GM12872 (cell line): ENCODE data around the gene WDR73.

Experiments used
- TF ChIP-seq, protein P1 (sequence below): IDR thresholded peaks from 3 replicates; pipeline ENCODE4 v1.5.1; 2011; ENCODE audit warnings: low read depth, mild to moderate bottlenecking, low read length, moderate library complexity; ENCODE audit not compliant: insufficient read depth

The WDR73 gene

DNA sequence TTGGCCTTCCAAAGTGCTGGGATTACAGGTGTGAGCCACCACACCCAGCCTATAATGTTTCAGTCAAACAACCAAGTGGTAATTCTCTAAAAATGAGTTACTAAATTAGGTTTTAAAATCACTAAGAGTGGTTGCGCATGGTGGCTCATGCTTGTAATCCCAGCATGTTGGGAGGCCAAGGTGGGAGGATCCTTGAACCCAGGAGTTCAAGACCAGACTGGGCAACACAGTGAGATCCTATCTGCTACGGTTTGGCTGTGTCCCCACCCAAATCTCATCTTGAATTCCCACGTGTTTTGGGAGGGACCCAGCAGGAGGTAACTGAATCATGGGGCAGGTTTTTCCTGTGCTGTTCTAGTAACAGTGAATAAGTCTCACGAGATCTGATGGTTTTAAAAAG is 35.8 kb upstream of the WDR73 start:
- TF ChIP-seq, protein P1, sequence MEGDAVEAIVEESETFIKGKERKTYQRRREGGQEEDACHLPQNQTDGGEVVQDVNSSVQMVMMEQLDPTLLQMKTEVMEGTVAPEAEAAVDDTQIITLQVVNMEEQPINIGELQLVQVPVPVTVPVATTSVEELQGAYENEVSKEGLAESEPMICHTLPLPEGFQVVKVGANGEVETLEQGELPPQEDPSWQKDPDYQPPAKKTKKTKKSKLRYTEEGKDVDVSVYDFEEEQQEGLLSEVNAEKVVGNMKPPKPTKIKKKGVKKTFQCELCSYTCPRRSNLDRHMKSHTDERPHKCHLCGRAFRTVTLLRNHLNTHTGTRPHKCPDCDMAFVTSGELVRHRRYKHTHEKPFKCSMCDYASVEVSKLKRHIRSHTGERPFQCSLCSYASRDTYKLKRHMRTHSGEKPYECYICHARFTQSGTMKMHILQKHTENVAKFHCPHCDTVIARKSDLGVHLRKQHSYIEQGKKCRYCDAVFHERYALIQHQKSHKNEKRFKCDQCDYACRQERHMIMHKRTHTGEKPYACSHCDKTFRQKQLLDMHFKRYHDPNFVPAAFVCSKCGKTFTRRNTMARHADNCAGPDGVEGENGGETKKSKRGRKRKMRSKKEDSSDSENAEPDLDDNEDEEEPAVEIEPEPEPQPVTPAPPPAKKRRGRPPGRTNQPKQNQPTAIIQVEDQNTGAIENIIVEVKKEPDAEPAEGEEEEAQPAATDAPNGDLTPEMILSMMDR, result no peak

DNA sequence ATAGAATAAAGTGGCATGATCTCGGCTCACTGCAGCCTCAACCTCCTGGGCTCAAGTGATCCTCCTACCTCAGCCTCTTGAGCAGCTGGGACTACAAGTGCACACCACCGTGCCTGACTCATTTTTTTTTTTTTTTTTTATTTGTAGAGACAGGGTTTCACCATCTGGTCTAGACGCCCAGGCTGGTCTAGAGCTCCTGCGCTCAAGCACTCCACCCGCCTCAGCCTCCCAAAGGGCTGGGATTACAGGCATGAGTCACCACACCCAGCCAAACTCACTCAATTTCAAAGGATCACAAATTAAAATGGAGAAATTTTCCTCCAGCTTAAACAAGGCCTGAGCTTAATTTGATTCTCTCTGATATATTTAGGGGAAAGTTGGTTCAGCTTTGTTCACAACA is 31.2 kb upstream of the WDR73 start:
- TF ChIP-seq, protein P1, result no peak

DNA sequence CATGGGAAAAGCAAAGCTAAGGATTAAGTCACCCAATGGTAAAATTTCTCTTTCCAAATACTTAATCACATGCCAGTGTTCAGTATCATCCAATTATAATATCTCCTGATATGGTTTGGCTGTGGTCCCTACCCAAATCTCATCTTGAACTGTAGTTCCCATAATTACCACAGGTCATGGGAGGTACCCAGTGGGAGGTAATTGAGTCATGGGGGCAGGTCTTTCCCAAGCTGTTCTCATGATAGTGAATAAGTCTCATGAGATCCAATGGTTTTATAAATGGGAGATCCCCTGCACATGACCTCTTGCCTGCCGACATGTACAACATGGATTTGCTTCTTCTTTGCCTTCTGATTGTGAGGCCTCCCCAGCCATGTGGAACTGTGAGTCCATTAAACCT is 30.0 kb upstream of the WDR73 start:
- TF ChIP-seq, protein P1, result no peak

DNA sequence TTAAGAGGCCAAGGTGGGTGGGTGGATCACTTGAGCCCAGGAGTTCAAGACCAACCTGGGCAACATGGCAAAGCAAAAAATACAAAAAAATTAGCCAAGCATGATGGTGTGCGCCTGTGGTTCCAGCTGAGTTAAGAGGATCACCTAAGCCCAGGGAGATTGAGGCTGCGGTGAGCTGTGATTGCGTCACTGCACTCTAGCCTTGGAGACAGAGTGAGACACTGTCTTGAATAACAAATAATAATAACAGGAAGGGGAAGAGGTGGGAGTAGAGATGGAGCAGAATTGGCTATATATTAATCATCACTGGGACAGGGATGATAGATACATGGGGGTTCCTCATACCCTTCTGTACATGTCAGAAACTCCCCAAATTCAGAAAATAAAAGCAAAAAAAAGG is 27.7 kb upstream of the WDR73 start:
- TF ChIP-seq, protein P1, result no peak

DNA sequence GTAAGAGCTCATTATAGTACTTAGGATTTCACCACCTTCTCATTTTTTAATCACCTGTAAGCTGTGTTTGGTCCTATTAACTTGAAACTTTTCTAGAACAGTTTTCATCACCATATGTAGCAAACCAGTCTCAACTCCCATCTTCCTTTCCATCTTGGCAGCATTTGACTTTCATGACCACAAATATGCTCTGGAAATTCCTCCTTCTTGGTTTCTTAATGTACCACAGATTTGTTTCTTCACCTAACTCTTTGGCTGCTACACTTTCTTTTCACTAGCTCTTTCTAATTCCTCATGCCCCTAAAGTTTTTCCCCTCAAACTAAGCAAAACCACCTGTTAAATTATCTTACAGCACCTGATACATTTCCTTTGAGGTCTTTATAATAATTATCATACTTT is 17.1 kb upstream of the WDR73 start:
- TF ChIP-seq, protein P1, result no peak

DNA sequence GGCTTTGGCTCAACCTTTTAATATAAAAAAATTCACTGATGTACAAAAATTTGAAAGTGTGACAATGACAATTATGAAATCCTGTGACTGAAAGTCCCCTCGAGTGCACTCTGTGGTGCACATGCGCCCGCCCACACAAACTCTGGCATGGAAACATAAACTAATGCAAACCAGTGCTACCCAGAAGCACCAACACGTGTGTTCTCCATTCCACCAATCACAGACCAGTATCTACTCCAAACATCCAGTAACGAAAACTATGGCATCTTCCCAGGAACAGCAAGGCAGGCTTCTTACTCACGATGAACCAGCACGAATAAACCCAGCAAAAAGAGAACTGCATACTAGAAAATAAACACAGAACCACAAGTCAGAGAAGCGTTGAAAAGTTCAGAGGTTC is 15.6 kb upstream of the WDR73 start:
- TF ChIP-seq, protein P1, result no peak

DNA sequence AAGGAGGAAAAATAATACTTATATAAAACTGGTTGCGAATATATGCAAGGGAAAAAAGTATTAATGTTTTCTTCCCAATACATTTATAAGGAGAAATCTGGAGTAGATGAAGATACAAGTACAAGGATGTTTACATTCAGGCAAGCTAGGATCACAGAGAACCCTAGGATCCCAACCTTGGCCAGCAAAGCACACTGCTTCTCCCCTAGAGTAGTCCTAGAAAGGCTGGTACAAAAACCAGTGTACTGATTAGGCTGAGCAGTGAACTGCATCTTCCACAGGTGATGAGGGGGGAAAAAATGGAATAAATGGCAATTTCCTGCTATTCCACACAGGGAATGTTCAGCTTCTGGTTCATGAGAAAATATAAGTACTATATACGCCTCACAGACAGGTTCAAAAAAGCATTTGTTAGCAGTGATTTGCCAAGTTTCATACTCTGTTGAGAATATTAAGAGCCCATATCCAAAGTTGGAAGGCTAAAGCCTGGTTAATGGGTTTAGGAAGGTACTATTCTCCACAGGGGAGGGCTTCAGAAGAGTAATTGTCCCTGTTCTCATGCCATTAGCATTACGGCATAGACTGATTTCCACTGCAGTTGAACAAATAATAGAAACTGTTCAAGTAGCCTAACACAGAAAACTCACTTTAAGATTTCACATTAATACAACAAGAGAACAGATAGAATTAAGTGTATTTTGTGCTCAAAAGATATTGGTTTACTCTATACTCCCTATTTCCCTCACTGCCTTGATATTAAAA is 14.3 kb upstream of the WDR73 start:
- TF ChIP-seq, protein P1, result no peak
